HL-60/S4 (cell line): Measurements from ENCODE around the gene WSCD1.

Experiments
- in situ Hi-C: fragments of 300-500 bp; cut with MboI; formaldehyde crosslinking; loops from 2 replicates; pipeline ENCODE4 v1.14.3; 2022; ENCODE audit warnings: low sequenced_read_pairs

WSCD1 gene

DNA sequence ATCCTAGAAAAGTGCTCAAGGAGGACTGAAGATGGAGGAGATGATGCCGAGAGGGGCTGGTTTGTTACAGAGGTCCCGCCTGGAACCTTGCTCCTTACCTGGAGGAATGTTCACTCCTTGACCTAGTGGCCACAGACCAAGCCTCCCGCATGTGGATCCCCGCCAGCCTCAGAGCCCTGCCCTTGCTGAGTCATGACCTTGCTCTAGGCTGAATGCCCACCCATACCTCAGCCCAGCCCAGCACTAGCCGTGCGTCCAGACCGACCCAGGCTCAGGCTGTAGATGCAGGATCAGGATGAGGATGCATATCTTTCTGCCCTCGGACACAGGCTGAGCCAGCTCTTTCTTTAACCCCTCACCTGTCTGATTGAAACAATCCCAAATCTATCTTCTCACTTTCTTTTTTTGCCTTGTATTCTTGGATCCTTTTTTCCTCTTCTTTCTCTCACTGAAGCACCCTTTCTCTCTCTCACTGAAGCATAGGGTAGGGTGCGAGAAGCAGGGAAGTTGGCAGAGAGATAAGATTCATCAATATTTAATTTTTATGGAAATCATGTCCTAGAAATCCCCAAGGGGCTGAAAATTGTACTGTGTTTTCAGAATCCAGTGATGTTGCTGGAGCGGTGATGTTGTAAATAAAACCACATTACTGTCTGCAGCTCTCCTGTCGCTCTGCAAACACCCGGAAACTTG lies 34.9 kb downstream of the WSCD1 start:
- in situ Hi-C loops = no loop called here

DNA sequence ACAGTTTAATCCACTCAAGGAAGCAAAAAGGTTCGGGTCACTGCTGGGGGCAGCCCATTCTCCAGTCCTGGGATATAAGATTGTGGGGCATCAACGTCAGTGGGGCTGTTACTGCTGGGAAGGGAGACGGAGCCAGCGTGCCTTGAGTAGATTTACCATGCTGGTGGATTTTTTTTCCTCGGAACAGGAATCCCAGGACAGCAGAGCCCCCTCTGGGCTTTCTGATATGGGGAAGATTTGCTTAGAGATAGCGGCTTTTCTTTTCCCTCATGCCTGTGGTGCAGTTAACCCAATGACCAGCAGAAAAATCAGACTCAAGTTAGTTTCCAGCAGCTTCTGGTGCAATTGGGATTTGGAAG lies 35.4 kb downstream of the WSCD1 start:
- in situ Hi-C loops = no loop called here

DNA sequence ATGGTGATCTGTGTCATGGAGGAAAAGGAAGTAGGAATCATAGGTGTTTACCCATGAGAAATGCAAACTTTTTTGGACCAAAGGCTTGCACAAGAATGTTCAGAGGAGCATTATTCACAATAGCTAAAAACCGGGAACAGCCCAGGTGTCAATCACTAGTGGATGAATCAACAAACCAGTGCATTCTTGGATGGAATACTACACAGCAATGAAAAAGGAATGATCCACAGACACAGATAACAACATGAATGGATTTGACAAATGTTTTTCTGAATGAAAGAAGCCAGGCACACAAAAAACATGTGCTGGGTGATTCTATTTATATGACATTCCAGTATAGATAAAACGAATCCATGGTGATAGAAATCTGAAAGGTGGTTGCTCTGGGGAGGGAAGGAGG lies 36.0 kb downstream of the WSCD1 start:
- in situ Hi-C loops = no loop called here

DNA sequence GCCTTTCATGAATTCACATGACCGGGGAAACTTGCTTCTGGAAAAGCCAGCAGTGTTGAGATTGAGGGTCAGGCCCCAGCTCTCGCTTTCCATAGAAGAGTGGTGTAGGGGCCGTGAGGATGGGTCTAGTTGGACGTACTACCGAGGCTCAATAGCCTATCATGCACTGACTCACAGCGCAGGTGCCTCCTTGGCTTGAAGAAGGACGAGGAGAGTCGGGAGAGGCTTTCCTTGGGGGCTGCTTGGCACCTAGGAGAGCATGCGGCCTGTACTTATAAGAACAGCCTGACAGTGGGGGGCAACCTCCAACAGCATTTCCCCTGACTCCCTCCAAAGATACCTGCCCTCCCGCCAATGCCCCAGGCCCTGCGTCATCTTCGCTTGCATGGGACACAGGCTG lies 37.6 kb downstream of the WSCD1 start:
- in situ Hi-C loops = no loop called here

DNA sequence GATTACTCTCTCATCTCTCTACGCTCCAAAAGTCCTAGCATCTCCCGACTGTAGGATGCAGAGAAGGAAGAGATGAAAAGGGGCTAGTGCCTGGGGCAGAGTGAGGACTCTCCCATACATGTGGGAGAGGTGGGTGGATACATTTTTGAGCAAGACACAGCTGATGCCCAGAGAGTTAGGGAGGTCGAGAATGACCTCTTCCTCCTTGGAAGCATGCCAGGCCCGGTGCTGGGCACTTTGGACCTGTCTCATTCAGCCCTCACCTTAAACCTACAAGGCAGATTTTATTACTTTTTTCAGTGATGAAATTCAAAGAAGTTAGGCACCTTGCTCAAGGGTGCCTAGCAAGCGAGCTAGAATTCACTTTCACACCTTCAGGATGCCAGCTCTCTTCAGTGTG lies 38.2 kb downstream of the WSCD1 start:
- in situ Hi-C loops = no loop called here

DNA sequence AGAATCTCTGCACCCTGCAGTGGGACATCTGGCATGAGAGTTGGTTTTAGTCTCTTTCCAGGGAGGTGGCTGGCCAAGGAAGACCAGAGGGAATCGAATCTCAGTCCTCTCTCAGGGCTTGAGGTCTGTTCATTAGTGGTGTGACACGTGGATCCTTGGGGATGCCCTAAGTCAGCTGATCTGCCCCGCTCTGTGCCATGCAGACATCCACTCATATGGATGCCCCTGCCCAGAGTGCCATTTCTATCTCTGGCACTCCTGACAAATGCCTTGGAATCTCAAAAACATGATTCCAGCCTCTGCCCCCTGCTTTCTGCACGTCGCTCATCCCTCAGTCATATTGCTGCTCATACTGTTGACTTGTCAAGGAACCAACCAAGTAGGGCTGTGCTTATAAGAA lies 38.8 kb downstream of the WSCD1 start:
- in situ Hi-C loops = no loop called here

DNA sequence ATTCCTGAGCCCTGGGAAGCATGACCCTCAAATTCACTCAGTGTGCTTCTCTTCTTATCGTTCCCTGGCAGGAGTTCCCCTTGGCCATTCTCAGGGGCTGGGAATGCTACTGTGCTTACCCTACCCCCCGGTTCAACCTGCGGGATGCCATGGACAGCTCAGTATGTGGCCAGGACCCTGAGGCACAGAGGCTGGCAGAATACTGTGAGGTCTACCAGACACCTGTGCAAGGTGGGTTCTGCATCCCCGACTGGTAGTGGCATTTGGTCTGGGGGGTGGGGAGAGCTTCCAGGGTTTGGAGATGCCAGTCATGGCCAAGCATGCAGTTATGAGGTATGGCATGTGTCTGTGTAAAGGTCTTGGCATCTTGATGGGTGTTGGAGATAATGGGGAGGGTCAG lies 39.4 kb downstream of the WSCD1 start:
- in situ Hi-C loops = no loop called here

DNA sequence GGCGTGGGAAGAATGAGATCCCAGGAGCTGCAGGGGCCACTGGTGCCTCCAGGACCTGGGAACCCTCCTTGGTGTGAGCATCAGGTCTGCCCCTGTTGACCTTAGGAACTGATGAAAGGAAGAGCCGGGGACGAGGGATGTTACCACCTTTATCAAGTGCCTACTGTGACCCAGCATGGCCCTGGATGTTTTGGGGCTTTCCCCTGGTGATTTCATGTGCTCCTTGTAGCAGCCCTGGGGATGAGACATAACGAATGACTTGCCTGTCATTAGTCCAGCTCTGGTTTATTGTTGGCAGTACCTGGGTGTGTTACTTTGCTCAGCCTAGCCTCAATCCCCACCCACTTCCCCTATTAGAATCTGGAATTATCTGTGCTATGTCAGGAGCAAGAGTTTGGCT lies 39.9 kb downstream of the WSCD1 start:
- in situ Hi-C loops = no loop called here

DNA sequence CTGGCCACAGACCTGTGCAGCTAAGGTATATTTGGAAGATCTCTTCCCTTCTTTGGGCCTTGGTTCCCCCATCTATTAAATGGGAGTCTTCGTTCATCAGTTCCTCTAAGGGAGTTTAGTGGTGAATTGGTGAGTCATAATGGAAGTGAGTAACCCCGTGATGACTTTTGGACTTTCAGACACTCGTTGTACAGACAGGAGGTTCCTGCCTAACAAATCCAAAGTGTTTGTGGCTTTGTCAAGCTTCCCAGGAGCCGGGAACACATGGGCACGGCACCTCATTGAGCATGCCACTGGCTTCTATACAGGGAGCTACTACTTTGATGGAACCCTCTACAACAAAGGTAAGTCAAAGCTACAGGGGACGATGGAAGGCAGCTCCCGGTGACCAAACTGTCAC lies 40.4 kb downstream of the WSCD1 start:
- in situ Hi-C loops = no loop called here

DNA sequence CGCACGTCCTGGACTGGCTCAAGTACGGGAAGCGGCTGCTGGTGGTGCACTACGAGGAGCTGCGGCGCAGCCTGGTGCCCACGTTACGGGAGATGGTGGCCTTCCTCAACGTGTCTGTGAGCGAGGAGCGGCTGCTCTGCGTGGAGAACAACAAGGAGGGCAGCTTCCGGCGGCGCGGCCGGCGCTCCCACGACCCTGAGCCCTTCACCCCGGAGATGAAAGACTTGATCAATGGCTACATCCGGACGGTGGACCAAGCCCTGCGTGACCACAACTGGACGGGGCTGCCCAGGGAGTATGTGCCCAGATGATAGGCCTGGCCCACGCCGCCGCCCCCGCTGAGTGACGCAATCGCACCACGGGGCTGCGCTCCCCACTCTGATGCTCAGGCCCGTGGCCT lies 50.2 kb downstream of the WSCD1 start:
- in situ Hi-C loops = no loop called here

DNA sequence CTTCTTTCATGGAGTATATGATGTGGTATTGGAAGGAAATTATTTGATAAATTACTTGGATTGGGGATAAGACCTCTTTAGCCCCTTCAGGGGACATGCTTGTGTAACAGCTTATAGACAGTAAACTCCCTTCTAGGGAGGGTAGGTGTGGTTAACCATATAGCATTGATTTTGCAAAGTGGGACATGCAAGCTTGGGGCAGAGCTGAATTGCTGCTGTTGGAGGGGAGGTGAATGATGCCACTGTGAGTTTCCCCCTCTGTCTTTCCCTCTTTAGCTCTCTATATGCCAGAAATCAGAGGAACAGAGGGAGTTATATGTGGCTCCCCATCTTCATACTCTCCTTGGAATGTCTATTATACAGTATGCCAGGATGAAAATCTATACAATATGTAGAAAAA lies 54.7 kb downstream of the WSCD1 start:
- in situ Hi-C loops = no loop called here

DNA sequence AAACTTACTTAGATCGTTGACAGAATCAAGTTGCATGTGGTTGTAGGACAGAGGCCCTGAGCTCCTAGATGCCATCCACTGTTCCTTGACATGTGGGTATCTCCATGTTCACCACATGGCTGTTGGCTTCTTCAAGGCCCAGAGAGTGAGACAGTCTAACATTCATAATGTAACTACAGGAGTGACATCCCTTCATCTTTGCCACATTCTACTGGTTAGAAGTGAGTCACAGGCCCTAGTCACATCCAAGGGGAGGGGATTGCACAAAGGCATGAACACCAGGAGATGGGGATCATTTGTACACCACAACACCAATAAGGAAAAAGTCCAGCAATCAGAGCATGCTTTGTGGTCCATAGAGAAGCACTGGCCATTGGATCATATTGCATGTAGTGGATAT lies 56.6 kb downstream of the WSCD1 start:
- in situ Hi-C loops = no loop called here

DNA sequence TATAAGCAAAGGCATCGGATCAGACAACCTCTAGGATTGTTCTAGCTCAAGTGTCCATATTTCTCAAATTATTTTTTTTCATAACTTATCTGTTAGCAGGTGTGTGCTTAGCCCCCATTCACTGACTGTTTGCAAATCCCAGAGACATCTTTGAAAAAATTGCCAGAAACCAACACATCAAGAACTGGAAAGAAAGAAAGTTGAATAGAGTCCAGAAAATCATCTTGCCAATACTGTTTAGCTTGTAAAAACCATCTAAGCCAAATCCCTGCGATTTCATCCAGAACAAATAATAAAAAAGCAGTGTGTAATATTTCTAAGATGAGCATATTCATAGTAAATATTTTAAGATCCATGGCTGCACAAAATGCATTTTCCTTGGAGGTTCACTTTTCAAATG lies 64.5 kb downstream of the WSCD1 start:
- in situ Hi-C loops = no loop called here

DNA sequence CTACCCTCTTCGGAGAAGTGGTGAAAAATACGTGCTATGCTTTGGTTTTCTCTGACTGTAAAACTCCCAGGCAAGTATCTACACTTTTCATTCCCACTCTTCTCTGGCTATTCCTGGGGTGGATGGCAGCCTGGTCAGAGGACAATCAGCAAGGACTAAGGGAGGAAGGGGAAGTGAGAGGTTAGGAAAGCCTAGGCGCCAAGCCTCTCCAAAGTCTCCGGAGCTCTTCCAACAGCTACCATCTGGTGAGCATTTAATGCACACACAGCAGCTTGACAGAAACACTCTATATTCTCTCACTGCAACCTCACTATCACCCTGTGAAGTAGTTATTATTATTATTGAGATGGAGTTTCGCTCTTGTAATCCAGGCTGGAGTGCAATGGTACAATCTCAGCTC lies 65.1 kb downstream of the WSCD1 start:
- in situ Hi-C loops = no loop called here

DNA sequence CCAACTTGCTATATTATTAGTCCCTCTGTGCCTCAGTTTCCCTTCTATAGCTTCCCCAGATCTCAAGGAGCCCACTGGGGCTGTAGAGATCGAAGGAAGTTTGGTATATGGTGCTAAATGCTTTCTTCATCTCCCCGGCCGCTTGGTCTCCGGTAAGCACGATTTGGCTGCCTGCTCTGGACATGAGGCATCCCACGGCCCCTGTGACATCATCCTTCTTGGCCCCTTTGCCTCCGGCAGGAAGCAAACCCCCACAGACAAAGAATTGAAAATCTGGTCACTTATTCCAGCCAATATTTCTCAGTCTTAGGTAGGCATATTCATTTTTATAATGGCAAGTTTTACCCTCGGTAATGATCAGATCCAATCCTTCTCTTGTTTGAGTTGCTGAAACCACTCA lies 65.8 kb downstream of the WSCD1 start:
- in situ Hi-C loops = no loop called here

DNA sequence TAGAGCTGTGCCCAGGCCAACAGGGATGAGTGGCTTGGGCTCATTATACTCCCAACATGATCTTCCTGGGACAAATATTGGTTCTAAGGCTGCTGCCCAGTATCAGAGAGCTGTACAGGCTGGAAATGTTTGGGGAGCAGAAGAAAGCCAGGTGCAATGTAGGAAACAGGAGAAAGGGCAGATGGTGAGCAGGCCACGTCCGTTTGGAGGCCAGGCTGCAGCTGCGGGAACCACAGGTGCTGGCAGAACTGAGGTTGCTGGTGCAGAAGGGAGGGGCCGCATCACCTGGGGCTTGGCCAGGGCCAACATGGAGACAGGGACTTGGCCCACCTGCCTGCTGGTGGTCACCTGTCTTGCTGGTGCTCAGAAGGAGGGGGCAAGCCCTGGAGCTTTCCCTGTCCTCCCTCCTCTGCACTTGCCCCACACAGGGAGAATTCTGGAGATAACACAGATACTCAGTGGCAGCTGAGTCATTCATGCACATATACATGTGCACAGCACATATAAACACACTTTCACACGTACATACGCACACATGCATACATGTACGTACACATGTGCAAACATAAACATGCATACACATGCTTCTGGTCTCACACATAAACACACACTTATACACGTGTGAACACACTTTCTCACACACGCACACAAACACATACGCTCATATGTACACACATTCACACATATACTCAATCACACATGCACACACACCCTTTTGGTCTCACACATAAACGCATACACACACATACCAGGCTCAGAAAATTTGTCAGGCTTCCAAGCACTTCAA lies 67.7 kb downstream of the WSCD1 start:
- in situ Hi-C loops = no loop called here

DNA sequence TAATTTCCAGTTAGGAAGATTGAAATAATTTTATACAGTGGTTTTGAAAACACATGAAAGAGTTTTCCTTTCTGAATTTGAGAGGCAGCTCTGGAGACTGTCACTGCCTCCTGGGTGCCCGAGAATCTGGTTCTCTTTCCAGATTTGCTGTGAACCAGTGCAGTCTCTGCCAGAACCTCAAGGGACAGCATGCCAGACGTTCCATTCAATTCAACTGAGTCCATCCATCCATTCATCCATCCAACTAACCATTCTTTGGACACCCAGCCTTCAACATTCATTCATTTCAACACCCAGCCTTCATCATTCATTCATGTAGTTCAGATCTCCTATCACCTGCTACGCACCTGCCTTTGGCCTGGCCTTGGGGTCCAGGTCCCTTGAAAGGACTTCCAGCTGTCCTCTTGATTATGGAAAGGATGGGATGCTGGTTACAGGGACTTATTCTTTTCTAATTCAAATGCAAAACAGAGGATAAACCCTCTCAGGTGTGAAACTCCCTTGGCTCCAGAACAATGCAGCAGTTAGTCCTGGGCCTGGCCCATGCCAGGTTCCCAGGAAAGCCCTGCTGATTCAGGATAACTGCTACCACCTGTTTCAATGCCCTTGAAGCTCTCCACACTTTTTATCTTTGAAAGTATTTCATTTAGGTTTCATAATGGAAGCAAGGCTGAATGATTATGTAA lies 68.7 kb downstream of the WSCD1 start:
- in situ Hi-C loops = no loop called here

DNA sequence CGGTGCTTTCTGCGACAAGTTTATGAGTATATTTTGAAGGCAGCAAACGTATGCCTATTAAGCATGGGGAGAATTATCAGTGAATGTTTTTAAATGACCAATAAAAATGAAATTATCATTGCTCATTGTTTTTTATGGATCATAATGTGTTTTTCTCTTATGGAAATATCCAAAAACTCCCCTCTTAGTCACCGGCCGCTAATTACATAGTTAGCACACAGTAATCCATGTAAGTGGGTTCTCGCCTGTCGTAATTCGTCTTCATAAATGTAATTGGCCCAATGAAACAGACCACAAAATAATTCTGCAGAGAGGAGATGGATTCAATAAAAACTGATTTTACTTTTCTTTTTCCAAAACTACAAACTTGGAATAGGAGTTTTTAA lies 69.3 kb downstream of the WSCD1 start:
- in situ Hi-C loops = no loop called here

DNA sequence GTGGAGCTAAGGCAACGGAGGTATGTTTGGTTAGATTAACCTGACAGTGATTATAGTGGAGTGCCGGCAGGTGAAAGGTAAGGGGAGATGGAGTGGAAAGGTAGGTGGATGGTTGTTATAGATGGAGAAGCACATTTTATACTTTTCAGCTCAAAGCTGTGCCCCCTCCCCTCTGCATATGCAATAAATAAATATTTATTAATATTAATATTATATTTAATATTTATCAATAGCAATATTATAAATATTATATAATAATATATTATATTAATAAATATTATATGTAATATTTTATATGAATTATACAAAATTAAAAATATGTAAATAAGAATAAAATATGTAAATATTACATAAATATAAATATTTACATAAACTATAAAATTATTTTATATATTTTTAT lies 70.0 kb downstream of the WSCD1 start:
- in situ Hi-C loops = no loop called here

DNA sequence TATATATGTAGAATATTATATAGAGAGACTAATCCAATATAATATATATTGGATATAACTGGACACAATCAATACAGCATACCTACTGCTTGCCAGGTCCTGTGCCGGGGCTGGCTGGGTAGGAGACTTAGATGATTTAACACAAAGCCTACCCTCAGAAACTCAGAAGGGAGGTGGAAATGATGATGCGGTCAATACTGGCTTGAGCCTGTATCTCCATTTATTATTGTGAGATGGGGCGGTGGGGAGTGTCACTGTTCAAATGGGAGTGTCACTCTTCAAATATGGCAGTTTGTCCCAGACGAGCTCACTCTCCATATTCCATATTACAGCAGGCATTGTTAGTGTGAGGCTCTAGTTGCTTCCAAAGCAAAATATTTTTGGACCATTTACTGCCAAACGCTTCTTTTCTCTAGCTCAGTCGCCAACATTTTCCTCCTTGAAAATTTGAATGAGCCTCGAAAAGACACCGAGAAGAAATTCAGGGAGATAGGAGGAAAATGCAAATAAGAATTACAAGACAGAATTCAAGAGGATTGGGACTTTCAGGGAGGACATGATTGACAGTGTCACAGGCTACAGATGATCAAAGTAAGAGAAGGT lies 70.7 kb downstream of the WSCD1 start:
- in situ Hi-C loops = no loop called here

DNA sequence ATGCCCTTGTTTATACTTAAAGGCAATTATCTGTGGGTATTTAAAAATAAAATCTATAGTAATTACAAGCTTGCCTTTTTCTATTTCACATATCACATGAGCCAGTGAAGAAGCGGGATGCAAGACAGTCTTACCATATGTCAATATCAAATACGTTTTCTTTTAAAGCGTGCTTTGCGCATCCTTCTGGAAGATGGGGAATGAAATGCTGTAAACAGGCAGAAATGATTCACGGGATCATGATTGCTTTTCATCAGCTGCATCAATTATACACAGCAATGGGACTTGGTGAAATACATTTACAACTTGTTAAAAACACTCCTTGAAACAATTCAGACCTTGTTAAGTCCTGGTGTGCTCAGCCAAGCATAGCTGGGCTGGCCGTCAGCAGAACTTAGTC lies 72.5 kb downstream of the WSCD1 start:
- in situ Hi-C loops = no loop called here

DNA sequence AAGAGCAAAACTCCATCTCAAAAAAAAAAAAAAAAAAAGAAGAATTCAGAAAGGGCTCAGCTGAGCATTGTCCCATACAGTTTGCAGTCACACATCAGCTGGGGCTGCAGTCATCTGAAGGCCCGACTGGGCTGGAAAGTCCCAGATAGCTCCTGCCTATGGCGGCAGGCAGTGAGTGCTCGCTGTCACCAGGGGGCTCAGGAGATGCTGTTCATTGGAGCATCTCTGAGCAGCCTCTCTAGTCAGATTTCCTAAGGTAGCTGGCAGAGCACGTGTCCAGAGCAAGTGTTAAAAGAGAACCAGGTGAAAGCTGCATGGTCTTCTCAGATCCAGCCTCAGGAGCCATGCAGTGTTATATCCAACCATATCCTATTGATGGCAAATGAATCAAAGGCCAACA lies 75.8 kb downstream of the WSCD1 start:
- in situ Hi-C loops = no loop called here
